Muscle layer of colon (tissue), 2 donors: ENCODE measurements around the gene GARRE1.
"Not testable (repeated sequence)": the region's sequence is repeated elsewhere in the genome, so short reads cannot be mapped to it uniquely, and the experiment has no call there.

Experiments used
- H3K27ac ChIP-seq: one replicate; pipeline ENCODE4 v1.7.0; 2013; ENCODE audit warnings: low read depth, mild to moderate bottlenecking, low read length, moderate library complexity
- H3K27me3 ChIP-seq, 2 donors: one replicate each; pipeline ENCODE4 v1.7.0; 2013; ENCODE audit warnings: low read length in 2 of 2, mild to moderate bottlenecking in 2 of 2; ENCODE audit not compliant: insufficient read depth in 2 of 2, control insufficient read depth in 1 of 2
- H3K36me3 ChIP-seq: one replicate; pipeline ENCODE4 v1.7.0; 2013; ENCODE audit warnings: mild to moderate bottlenecking, low read length; ENCODE audit not compliant: insufficient read depth
- H3K4me1 ChIP-seq: one replicate; pipeline ENCODE4 v1.7.0; 2013; ENCODE audit warnings: mild to moderate bottlenecking, low read length; ENCODE audit not compliant: insufficient read depth
- H3K4me3 ChIP-seq, 2 donors: one replicate each; pipeline ENCODE4 v1.7.0; 2013; ENCODE audit warnings: low read length in 2 of 2, low read depth in 1 of 2, mild to moderate bottlenecking in 1 of 2, moderate library complexity in 1 of 2
- H3K9ac ChIP-seq: one replicate; pipeline ENCODE4 v1.7.0; 2013; ENCODE audit warnings: low read length
- H3K9me3 ChIP-seq: one replicate; pipeline ENCODE4 v1.7.0; 2013; ENCODE audit warnings: mild to moderate bottlenecking, low read length
- donor health status: abdominal sarcoma.
- donor health status: Adenocarcinoma of cecum.

The GARRE1 gene

DNA sequence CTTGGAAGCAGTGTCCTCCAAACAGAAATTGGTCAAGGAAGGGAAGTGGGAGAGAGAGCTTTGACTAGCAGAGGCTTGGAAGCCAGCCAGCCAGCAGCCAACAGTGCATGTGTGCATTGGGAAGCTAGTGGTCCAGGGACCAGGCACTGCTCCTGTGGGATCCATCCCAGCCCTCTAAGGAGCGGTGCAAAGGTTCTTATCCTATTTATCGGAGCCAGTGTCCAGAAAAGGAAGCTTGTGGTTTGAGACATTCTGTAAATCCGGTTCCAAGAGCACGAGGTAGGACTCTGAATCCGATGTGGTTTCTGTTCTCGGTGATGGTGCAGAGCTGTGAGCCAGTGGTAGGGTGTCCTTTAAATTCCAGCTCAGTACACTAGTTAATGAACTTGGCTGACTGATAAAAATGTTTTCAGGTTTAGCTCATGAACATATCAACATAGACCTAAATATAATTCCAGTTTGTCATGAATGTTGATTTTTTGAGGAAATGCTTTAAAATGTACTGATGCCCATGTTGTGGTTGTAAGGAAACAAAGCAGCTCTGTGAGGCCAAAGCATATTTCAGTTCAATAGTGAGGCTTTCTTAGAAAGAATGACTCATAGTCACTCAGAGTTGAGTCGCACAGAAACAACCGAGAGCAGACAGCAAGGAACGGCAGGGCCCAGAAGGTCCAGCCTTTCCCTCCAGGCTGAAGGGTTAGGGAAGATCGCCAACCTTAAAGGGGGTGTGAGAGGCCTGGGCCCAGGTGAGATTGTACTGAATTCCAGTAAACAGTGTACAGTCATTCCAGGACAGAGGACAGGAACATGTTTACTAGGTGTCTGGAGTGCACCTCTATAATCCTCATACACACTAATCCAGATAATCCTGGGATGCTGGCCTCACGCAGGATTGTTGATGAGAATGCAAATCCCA, 21.5 kb upstream of the GARRE1 start:
- no peak overlapping the region for H3K4me3 ChIP-seq
- peak overlapping the region; percentile 44 for H3K27ac ChIP-seq
- no peaks in the 10 kb centered on the region for H3K9me3 ChIP-seq
- peaks cover 20% of the 10 kb centered on the region for H3K4me1 ChIP-seq
- no peak overlapping the region for H3K9ac ChIP-seq
- H3K36me3 ChIP-seq: peaks cover 20% of the 10 kb centered on the region
- H3K27me3 ChIP-seq: no peaks in the 10 kb centered on the region

- Histone ChIP-seq H3K4me3 (no peak overlapping the region), H3K36me3 (no peaks in the 10 kb centered on the region), H3K4me1 (peaks cover 20% of the 10 kb centered on the region), H3K9ac (no peak overlapping the region), H3K27me3 (no peaks in the 10 kb centered on the region), H3K27ac (no peak overlapping the region), H3K9me3 (no peaks in the 10 kb centered on the region)
These were observed 18.9 kb upstream of the GARRE1 start for GRCh38 chr19:34235425-34235940.

- no peaks in the 10 kb centered on the region for H3K9me3 ChIP-seq
- no peaks in the 10 kb centered on the region for H3K36me3 ChIP-seq
- no peak overlapping the region for H3K4me3 ChIP-seq
- H3K27me3 ChIP-seq: no peaks in the 10 kb centered on the region
- H3K4me1 ChIP-seq: peaks cover 20% of the 10 kb centered on the region
- no peak overlapping the region for H3K9ac ChIP-seq
- H3K27ac ChIP-seq: no peak overlapping the region
These were observed 18.0 kb upstream of the GARRE1 start for GRCh38 chr19:34236035-34236987.

DNA sequence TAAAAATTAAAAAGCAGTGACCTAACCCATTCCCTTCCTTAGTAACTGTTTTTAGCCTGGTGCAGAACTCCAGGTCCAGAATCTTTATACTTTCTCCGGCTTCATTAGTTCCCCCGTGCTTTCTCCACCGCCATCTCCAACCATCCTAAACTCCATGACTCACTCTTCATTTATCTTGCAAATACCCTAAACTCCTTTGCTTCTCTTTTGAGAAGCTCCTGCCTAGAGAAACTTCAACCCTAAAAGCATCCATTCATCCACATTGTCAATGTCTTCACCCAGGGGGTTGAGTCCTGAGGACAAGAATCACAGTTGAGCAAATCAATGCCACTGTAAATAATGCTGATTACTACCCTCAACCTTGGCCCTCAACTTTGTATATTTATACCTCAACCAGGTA, 17.1 kb upstream of the GARRE1 start:
- Histone ChIP-seq H3K27me3 (no peaks in the 10 kb centered on the region), H3K4me3 (no peak overlapping the region), H3K36me3 (no peaks in the 10 kb centered on the region), H3K9ac (no peak overlapping the region), H3K27ac (no peak overlapping the region), H3K9me3 (no peaks in the 10 kb centered on the region), H3K4me1 (peaks cover 19% of the 10 kb centered on the region)

DNA sequence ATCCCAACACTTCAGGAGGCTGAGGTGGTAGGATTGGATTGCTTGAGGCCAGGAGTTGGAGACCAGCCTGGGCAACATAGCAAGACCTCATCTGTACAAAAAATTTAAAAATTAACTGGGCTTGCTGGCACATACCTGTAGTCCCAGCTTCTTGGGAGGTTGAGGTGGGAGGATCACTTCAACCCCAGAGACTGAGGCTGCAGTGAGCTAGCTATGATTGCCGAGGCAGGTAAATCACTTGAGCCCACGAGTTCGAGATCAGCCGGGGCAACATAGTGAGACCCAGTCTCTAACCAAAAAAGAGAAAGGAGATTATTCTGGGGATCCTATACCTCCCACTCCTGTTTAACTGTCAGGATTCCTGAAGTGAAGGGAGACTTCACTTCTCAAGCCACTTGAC, 16.4 kb upstream of the GARRE1 start:
- Histone ChIP-seq H3K4me3 (no peak overlapping the region), H3K4me1 (peaks cover 12% of the 10 kb centered on the region), H3K9me3 (no peaks in the 10 kb centered on the region), H3K27ac (no peak overlapping the region), H3K36me3 (no peaks in the 10 kb centered on the region), H3K27me3 (no peaks in the 10 kb centered on the region), H3K9ac (no peak overlapping the region)

DNA sequence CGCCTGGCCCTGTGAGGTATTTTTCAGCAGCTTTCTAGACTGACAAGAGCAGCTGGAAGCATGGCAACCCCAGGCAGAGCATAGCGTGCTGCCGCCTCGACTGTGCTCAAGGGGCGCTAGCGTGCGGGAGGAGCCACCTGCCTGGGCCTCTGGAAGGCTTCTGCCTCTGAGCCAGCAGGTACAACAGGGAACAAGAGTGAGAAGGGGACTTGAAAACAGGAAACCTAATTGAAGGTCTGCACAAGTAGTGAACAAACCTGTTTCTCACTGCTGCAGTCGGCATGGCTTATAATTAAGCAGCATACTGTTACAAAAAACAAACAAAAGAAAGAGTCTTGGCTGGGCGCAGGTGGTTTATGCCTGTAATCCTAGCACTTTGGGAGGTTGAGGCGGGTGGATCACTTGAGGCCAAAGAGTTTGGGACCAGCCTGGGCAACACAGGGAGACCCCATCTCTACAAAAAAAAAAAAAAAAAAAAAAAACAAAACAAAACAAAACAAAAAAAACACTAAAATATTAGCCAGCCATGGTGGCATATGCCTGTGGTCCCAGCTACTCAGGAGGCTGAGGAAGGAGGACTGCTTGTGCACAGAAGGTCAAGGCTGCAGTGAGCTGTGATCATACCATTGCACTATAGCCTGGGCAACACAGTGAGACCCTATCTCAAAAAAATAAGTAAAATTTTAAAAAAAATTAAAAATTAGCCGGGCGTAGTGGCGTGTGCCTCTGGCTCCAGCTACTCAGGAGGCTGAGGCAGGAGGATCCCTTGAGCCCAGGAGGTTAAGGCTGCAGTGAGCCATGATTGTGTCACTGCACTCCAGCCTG, 12.6 kb upstream of the GARRE1 start:
- Histone ChIP-seq H3K4me1 (no peaks in the 10 kb centered on the region), H3K27ac (no peak overlapping the region), H3K9ac (no peak overlapping the region), H3K9me3 (no peaks in the 10 kb centered on the region), H3K36me3 (no peaks in the 10 kb centered on the region), H3K27me3 (no peaks in the 10 kb centered on the region), H3K4me3 (no peak overlapping the region)

- H3K9ac ChIP-seq, H3K4me3 ChIP-seq, H3K4me1 ChIP-seq, H3K9me3 ChIP-seq, H3K27me3 ChIP-seq, H3K36me3 ChIP-seq, H3K27ac ChIP-seq: not testable (repeated sequence)
These were observed 11.0 kb upstream of the GARRE1 start for GRCh38 chr19:34243138-34243875.

DNA sequence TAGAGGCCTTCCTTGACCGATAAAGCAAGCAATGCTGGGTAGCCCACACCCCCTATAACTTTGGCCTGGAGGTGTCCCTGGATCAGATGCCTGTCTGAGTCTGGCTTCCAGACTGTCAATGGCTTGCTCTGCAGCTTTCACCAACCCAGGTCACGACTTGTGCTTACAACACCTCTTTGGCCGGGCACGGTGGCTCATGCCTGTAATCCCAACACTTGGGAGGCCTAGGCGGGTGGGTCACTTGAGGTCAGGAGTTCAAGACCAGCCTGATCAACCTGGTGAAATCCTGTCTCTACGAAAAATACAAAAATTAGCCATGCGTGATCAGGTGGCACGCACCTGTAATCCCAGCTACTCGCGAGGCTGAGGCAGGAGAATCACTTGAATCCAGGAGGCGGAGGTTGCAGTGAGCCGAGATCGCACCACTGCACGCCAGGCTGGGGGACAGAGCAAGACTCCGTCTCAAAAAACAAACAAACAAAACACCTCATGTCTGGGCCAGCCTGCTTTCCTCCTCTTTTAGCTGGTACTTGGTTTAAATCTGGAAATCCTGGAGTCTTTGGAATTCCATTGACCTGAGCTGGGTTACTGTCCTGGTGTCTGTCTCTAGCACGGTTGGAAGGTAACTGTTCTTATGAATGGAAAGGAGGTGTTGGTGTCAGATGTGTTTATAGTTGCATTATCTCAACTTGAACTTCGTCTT, 10.3 kb upstream of the GARRE1 start:
- H3K27me3 ChIP-seq: no peaks in the 10 kb centered on the region
- H3K36me3 ChIP-seq: no peaks in the 10 kb centered on the region
- H3K4me1 ChIP-seq: no peaks in the 10 kb centered on the region
- no peak overlapping the region for H3K4me3 ChIP-seq
- H3K9ac ChIP-seq: no peak overlapping the region
- no peak overlapping the region for H3K27ac ChIP-seq
- no peaks in the 10 kb centered on the region for H3K9me3 ChIP-seq

- Histone ChIP-seq H3K4me1 (no peaks in the 10 kb centered on the region), H3K27me3 (no peaks in the 10 kb centered on the region), H3K9me3 (no peaks in the 10 kb centered on the region), H3K9ac (no peak overlapping the region), H3K36me3 (no peaks in the 10 kb centered on the region), H3K27ac (no peak overlapping the region), H3K4me3 (no peak overlapping the region)
These were observed 9.6 kb upstream of the GARRE1 start for GRCh38 chr19:34244611-34245299.

- no peak overlapping the region for H3K27ac ChIP-seq
These were observed 8.0 kb upstream of the GARRE1 start for GRCh38 chr19:34246340-34246739.

More at GRCh38 chr19:34246340-34246739, 8.0 kb upstream of the GARRE1 start:
- no peaks in the 10 kb centered on the region for H3K27me3 ChIP-seq
- no peak overlapping the region for H3K4me3 ChIP-seq
- no peaks in the 10 kb centered on the region for H3K36me3 ChIP-seq
- no peaks in the 10 kb centered on the region for H3K4me1 ChIP-seq
- H3K9me3 ChIP-seq: no peaks in the 10 kb centered on the region
- no peak overlapping the region for H3K9ac ChIP-seq
